HG02588 (cell line): ENCODE measurements around the gene ITPR1.
A peak's percentile ranks its signal among the peaks of the same experiment; 100 is the strongest.

ENCODE experiments used
- ATAC-seq: cut with Tn5 transposase; IDR thresholded peaks from one replicate; pipeline ENCODE4 v1.9.1; 2021; ENCODE audit warnings: mild to moderate bottlenecking, moderate library complexity; ENCODE audit not compliant: unreplicated experiment

ITPR1 gene

DNA sequence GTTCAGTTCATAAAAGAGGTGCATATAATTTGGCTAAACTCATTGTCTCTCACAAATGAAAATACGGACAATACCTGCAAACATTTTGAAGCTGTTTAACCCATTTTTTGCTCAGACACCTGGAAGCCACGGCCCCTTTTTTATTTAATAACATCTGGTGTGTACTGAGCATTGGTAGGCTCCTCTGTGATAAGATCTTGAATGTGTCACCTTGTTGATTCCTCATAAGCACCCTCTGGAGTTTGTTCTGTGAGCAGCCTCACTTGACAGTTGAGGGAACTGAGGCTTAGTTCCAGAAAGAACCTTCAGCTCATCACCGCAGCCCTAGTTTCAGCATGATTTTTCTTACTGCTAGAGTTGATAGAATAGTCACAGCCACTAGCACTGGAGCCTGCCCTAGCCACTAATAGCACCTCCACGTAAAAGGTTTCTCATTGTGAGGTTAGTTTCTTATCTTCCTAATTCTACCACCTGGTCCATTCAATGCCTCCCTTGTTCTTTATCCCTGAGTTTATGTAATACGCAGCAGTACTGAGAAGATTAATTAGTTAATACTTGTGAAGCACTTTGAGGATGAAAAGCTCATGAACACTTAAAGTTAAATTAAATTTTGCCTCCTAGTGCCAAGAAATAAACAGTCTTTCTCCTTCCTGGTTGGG is 71.9 kb downstream of the ITPR1 start:
- ATAC-seq, result no peak

DNA sequence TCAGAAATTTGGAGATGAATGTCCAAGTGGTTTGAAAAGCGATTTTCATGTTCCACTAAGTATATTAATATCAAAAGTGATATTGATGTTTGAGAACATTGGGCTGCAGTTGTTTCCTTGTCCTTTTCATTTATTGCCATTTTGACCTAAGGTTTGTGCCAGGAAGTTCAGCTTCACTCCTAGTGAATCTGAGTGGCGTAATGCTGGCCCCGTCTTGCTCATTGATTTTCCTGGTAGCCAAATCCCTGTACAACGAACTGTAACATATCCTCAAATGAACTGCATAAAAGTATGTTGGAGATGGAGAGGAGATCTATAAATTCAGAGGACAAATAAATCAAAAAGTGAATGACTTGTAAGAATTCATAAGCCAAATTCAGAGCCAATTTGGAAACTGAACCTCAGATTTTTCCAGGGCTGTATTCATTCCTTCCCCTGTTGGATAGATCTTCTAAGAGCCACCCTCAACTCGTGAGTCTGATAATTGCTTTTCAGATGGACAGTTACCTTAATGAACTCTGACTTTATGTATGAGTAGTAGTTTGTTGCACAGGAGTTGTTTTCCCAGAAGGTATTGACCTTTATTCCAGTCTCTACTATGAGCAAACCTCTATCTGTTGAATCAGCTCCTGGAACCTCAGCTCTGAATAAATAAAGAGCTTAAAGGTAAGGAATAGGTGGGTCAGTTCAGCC is 72.8 kb downstream of the ITPR1 start:
- no peak for ATAC-seq

DNA sequence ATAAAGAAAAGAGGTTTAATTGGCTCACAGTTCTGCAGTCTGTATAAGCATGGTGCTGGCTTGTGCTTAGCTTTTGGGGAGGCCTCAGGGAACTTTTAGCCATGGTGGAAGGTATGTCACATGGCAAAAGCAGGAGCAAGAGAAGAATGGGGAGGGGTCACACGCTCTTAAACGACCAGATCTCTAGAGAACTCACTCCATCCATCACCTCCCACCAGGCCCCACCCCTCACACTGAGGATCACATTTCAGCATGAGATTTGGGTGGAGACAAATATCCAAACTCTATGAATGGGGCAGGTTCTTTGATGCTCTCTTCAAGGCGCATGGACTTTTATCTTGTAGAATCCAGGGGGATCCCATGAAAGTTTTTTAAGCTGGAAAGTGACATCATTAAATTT is 75.7 kb downstream of the ITPR1 start:
- no peak for ATAC-seq

DNA sequence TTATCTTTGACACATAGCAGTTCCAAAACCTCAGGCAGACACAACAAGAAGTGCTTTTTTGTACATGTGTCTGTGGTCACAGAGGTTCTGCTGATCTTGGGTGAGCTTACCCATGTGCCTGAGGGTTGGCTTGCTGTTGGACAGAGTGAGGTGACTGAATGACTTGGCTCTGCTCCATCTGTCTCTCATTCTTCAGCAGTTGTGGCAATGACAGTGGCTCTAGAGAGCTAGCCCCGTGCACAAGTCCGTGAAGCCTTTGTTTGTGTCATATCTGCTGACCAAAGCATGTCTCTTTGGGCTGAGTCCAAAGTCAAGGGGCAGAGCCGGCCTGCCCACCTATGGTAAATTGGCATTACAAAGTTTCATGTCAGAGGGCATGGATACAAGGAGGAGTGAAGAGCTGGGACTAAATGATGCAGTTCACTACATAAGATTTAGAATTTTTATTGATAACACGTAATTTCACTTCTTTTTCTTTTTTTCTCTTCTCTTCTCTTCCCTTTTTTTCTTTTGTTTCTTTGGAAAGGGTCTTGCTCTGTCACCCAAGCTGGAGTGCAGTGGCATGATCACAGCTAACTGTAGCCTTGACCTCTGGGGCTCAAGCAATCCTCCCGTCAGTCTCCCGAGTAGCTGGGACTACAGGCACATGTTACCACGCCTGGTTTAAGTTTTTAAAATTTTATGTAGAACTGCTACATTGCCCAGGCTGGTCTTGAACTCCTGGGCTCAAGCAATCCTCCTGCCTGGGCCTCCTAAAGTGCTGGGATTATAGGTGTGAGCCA is 77.9 kb downstream of the ITPR1 start:
- no peak for ATAC-seq

DNA sequence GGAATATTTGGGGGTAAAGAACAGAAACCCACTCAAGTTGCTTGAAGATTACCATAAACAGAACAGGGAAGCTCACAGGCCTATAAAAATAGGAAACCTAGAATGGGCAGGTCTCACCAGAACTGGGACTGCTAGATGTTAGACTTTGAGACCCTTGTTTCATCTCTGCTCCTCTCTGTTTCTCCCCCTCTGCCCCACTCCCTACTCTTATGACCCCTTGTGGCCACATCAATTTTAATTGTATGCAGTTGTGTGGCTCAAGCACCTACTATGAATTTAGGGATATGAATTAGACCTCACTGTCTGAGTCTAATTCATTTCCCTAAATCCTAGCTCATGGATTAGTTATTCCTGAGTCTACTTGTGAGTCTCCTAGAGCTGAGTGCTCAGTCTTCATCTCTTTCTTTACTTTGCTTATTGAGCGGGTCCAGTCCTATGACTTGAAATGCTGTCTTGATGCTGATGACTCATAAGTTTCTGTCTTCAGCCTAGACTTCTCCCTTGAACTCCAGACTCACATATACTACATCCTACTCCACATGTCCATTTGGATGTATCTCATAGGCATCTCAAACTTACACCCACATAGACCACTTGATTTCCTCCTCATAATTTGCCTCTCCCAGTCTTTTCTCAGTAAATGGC is 78.7 kb downstream of the ITPR1 start:
- no peak for ATAC-seq

DNA sequence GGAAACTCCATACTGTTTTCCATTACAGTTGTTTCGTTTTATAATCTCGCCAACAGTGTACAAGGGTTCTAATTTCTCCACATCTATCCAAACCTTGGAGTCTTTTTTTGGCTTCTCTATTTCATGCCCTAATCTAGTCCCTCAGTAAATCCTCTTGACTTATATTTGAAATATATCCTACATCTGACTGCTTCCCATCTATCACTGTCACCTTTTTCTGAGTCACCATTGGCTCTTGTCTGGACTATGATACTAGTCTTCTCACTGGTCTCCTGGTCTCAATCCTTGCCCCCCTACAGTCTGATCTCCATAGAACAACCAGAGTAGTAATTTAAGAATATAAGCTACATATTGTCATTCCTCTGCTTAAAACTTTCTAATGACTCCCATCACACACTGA is 80.0 kb downstream of the ITPR1 start:
- no peak for ATAC-seq

DNA sequence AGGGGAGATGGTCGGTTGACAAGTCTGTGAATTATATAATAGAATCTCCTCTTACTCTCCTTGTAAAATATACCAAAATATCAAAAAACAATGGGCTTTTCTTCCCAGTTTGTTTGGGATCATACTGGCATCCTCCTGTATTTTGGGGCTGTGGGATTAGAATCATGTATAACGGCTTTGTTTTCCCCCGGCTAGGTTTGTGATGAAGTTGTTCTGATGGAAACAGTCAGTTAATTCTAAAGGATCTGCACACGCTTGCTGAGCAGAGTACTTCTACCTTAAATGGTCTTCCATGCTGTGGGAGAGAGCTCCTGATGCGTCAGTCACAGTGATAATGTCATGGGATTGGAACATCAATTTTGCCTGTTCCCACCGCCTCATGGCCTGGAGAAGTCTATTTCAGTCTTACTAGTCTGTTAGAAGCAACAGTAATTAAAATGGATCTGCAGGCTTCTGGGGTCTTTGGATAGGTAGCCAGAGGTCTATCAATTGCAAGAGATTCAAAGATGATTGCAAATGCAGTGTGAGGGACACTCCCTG is 81.3 kb downstream of the ITPR1 start:
- ATAC-seq, result no peak

DNA sequence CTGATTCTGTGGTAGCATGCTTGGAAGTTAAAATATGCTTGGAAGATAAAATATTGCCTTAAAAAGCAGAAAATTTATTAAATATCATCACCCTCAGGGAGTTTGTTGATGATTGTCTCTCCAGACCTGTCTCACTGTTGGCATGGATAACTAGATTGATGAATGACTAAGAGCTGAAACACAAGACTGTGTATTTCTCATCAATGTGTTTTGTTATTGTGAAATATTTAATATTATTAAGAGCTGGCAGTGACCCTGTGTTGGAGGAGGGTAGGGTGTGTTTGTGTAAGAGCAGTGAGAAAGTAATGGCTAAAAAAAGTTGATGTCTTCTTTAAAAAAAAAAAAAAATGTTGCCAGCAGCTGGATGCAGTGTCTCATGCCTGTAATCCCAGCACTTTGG is 82.2 kb downstream of the ITPR1 start:
- no peak for ATAC-seq

DNA sequence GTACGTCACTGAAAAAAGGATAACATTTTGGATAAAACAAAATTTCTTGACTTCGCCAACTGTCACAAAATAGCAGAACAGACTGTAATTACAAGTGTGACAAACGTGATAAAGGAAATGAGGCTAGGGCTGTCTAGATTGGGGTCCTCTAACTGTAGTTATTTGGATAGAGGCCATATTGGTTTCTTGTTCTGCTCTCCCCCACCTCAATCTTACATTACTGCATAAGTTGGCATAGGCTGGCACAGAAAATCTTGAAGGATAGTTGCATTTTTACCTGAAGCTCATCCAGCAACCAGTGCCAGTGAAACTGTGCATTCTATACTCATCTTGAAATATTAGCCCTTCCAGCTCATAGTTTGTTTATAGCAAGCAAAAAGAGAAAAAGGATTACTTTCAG is 84.6 kb downstream of the ITPR1 start:
- no peak for ATAC-seq

DNA sequence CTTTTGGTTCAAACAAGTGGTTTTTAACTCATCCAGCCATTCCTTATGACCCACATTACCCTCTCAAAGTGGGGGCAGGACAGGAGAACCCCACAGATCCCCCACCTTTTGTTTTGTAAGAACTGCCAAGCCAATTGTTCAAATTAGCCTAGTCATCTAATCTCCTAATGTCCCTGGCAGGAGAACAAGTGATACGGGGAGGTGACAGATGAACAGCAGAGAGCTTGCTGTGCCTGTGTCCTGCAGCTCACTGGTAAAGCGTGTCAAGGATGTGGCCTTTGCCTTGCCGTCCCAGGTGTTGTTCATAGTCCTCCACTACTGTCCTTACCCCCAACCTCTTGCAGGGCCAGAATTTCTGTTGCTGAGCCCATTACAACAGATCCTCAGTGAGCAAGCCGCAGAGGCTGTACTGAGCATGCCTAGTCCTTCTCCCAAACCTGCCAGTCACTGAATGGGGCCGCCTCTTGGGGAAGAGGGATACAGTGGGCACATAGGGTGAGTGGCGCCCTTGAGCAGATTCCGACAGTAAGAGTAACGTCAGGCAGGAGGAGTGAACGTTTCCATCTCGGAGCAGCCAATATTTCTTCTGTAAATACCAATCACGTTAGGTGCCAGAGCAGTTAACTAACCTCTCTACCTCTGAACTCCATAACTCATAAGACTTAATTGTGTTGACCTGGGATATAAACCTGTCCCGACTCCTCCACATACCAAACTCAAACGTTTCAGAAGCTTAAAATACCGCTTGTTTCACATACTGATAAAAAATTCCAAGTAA is 87.4 kb downstream of the ITPR1 start:
- ATAC-seq, result no peak

DNA sequence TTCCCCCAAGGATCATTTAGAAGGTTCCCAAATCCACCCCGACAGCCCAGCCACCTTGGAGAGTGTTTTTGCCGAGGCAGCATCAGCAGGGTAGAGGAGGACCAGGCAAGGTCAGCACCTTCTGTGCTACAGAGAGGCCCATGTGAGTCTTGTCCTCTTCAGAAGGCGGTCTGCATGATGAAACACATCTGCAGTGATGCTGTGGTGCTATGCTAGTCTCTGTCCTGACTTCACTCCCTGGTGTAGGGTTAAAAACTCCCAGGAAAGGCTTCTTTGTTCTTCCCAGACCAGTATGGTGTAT is 87.9 kb downstream of the ITPR1 start:
- no peak for ATAC-seq

DNA sequence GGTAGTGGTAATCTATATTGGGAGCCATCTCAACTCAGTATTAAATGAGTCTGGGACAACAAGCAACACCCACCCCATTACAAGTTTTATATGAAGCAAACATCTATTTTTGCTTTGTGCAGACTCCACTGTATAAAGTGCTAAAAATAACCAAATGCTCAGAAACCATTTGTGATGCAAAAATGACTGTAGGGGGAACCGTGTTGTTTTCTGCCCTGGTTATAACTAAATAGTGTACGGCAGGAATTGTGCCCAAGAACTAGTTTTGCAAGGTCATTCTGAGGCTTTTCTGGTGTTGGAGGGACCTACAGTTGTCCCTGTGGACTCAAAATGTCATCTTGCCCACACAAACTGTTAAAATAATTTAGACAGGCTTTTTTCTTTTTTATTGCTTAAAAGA is 88.3 kb downstream of the ITPR1 start:
- ATAC-seq, result no peak

DNA sequence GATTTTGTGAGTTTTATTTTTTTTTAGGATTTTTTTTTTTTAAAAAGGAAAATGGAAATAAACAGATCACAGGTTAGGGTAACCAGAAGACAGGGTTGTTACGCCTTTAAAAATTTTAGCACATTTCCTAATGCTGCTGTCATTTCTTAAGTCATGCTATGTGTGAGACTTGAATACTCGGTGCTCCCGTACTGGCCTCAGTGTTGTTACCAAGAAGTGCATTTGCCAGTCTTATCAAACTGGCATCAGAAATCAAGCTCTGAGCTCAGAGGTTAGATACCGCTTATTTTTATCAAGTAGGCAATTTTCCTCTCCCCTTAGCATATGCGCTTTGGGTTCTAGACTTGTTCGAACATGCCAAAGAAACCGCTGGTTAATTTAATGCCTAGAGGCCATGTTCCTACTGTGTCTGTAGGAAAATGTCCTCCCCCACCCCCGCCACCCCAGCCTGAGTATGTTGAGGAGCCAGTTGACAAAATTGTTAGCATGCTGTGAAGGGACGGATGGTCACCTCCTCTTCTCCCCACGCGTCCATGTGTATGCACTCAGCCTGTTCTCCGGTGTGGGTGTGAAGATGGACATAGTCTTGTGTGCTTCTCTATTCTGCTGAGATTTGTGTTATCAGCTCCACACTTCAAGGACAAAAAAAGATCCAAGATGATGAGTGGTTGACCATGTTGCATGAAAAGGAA is 88.9 kb downstream of the ITPR1 start:
- no peak for ATAC-seq

DNA sequence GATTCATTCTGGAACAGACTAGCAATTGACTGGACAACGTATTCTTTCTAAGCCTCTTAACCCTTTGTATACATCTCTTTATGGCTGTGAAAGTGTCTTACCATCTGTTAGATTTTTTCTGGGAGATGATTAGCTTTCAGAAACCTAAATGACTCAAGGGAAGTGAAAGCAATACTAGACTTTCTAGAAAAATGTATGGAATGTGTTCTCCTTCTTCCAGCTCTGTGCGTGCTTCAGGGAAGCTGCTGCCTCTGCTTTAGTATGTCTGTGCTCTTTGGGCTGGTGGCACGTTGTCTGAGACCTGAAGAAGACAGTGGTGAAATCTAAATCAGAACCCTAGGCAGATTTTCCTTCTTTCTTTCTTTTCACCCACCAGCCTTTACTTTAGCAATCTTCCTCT is 89.5 kb downstream of the ITPR1 start:
- ATAC-seq, result no peak

DNA sequence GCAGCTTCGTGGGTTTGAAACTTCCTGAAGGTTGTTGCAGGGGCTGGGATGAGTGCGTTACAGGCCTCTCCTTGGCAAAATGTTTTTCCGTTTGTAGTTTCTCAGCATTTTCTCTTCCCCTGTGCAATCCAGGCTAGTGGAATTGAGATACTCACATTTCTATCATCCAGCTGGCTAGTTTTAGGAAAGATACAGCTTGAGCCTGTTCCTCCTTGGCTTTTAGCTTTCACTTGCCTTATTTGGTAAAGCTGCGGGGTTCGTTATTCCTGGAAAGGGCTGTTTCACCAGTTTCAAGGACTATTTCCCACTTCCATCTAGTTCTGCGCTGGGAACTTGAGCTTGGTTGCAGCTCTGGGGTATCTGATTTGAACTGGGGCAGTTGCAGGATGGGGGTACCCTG is 90.3 kb downstream of the ITPR1 start:
- no peak for ATAC-seq

DNA sequence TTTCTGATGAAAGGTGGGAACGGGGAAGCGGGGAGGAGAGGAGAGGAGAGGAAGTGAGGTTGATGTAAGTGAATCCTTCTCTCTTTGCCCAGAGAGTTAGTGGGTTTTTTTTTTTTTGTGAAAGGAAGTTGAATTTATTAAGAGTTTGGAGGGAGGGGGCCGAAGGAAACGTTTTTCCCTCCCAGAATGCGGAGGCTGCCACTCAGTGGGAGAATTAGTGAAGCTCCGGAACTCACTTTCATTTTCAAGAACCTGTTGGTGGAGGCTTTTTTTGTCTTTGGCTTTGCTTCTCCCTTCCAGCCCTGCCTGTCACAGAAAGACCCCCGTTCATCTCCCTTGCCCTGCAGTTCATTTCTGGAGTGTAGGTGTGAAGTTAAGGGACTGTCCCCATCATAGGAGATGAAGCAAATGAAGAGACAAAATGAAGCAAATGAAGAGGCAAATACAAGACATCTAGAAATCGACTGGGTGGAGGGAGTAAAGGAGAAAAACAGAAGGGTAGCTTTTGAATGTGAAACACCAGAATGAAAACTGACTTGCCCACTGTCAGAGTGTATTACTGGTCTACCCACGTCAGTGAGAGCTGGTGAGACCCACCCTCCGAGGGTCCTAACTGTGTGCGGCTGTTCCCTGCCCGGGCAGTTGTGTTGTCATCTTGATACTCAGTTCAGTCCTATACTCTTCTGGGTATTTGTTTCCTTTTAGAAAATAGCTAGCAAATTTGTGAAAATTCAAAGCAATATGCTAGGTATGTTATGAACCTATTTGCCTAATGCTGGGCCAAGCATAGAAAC is 91.5 kb downstream of the ITPR1 start:
- ATAC-seq, result peak; percentile 39

DNA sequence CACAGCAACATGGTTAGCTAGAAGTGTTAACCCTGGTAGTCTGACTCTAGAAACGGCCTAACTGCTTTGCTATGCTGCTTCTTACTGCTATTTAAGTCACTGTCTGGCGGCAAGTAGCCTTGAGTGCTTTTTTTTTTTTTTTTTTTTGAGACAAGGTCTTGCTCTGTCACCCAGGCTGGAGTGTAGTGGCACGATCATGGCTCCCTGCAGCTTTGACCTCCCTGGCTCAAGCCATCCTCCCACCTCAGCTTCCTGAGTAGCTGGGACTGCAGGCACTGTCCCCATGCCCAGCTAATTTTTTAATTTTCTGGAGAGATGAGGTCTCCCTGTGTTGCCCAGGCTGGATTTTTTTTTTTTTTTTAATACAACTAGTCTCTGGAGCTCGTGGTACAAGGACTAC is 93.2 kb downstream of the ITPR1 start:
- ATAC-seq, result no peak

DNA sequence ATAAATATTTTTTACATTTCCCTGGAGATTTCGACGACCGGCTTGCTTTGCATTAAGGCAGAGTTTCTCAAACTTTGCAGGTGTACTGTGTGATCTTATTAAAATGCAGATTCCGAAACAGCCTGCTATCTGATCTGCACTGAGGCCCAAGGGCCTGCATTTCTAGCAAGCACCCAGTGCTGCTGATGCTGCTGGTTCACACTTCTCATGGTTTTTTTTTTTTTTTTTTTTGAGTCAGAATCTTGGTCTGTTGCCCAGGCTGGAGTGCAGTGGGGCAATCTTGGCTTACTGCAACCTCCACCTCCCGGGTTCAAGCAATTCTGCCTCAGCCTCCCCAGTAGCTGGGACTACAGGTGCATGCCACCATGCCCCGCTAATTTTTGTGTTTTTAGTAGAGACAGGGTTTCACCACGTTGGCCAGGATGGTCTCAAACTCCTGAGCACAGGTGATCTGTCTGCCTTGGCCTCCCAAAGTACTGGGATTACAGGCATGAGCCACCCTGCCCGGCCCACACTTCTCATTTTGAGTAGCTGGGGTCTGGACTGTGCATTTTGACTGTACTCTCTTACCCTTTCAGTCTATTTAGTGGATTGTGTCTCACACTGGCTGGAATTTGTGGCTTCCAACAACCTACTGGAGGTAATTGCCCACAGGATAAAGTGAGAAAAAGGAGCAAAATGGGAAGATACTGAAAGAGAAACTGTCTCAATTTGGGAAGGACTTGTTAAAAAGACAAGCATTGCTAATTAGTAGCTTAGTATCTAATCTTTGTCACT is 94.1 kb downstream of the ITPR1 start:
- no peak for ATAC-seq

DNA sequence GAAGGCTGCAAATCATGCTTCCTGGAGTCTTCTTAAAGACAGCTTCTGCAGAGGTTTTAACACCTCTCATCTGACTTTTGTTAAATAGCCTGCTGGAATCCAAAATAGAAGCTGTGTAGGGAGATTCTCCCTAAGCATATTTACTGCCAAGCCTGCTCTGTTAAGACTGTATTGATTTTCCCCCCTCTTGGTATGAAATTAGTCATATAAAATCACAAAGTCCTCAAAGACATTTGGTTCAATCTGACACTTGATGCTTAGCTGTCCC is 94.6 kb downstream of the ITPR1 start:
- ATAC-seq, result no peak
